Measurements from ENCODE around the gene KPNA4.

GRCh38 chr3:160490166-160490565 is 75.2 kb downstream of the KPNA4 start:
- no peak for TF ChIP-seq POLR2A (IDR thresholded peaks at IDR 0.05)
- TF ChIP-seq CTCF (IDR thresholded peaks at IDR 0.05 in 8 of 11, conservative IDR thresholded peaks at IDR 0.05 in 3 of 11) = no peak

Data from spleen (tissue), 7 donors.